ENCODE data around the gene LDLRAD4. TPM values are rescaled to one million over a fixed set of nuclear protein-coding genes. Genes with fewer than 3 reads are reported as not detected.

LDLRAD4 gene
- total and polyA plus RNA-seq, 8 donors = 14.1 to 26.6 (median 18.8) TPM

- H3K4me1 ChIP-seq = peaks cover 7 to 24% of the 10 kb centered on the region in 2 donors
- DNase-seq (no peak), ATAC-seq (no peak)
- intact Hi-C loops (cut with DNase I) = no loop called here
- no peaks in the 10 kb centered on the region for H3K36me3 ChIP-seq
- TF ChIP-seq, protein P1, sequence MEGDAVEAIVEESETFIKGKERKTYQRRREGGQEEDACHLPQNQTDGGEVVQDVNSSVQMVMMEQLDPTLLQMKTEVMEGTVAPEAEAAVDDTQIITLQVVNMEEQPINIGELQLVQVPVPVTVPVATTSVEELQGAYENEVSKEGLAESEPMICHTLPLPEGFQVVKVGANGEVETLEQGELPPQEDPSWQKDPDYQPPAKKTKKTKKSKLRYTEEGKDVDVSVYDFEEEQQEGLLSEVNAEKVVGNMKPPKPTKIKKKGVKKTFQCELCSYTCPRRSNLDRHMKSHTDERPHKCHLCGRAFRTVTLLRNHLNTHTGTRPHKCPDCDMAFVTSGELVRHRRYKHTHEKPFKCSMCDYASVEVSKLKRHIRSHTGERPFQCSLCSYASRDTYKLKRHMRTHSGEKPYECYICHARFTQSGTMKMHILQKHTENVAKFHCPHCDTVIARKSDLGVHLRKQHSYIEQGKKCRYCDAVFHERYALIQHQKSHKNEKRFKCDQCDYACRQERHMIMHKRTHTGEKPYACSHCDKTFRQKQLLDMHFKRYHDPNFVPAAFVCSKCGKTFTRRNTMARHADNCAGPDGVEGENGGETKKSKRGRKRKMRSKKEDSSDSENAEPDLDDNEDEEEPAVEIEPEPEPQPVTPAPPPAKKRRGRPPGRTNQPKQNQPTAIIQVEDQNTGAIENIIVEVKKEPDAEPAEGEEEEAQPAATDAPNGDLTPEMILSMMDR (IDR thresholded peaks at IDR 0.05) = no peak
- H3K27me3 ChIP-seq = no peaks in the 10 kb centered on the region
- no peak overlapping the region for H3K4me3 ChIP-seq
- no peak overlapping the region for H3K27ac ChIP-seq
- no peaks in the 10 kb centered on the region for H3K9me3 ChIP-seq
Measured at GRCh38 chr18:13452871-13453680, 234.5 kb downstream of the LDLRAD4 start.

DNA sequence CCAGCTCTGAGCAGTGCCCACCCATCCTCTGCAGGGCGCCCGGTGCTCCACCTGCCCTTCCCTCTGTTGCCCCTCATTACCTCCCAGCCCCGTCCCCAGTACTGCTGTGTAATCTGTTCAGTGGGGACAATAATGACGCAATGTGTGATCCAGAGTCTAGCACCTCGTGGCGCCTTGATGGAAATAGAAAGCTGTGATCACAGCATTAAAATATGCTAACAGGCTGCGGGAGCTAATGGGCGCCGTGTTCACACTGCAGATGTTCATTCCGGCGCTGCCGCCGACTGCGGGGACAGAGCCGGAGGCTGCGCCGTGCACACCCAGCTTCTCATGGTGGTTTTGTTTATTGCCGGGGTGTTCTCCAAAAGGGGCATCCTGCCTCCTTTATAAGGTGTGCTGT is 235.2 kb downstream of the LDLRAD4 start:
- Histone ChIP-seq H3K36me3 (no peaks in the 10 kb centered on the region), H3K27ac (no peak overlapping the region), H3K4me1 (peaks cover 5 to 24% of the 10 kb centered on the region in 2 donors), H3K27me3 (no peaks in the 10 kb centered on the region), H3K9me3 (peaks cover 0 to 3% of the 10 kb centered on the region in 2 donors), H3K4me3 (no peak overlapping the region)
- ATAC-seq = no peak
- TF ChIP-seq, protein P1 (IDR thresholded peaks at IDR 0.05) = no peak
- intact Hi-C loops (cut with DNase I) = no loop called here
- no peak for DNase-seq

DNA sequence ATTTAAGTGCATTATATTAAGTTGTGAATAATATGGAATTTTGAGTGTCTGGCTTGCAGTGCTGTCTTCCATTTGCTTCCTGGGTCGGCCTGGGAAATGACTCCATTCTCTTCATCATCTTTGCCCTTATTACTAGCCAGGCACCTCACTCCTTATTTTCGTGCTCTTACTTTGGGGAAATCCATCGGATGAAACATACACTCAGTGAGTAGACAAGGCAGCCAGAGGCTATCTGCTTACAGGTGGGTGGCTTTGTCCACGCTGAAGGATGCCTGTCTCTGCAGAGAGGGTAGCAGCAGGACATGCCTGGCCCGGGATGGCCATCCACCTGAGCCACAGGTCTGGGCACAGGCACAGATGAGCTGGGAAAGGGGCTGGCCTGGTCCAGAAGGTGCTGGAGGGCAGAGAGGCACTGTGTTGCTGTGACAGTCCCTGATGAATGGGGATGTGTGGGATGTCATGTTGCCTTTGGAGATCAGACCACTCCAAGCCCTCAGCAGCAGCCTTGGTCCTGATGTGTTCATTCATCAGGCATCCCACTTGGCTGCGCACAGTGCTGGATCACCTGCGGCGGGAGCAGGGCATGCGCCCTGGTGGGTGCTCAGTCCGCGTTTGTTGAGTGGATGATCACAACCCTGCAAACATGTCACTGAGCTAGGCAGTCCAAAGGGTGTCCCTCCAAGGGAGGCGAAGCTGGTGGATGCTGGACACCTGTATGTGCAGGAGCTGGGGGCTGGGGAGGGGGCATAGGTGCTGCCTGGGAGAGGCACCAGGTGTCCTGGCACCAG is 236.0 kb downstream of the LDLRAD4 start:
- Histone ChIP-seq H3K4me3 (no peak overlapping the region), H3K27ac (no peak overlapping the region), H3K9me3 (peaks cover 0 to 5% of the 10 kb centered on the region in 2 donors), H3K27me3 (no peaks in the 10 kb centered on the region), H3K4me1 (peaks cover 5 to 24% of the 10 kb centered on the region in 2 donors), H3K36me3 (no peaks in the 10 kb centered on the region)
- DNase-seq (no peak), ATAC-seq (no peak)
- intact Hi-C loops (cut with DNase I) = no loop called here
- TF ChIP-seq, protein P1 (IDR thresholded peaks at IDR 0.05) = no peak

DNA sequence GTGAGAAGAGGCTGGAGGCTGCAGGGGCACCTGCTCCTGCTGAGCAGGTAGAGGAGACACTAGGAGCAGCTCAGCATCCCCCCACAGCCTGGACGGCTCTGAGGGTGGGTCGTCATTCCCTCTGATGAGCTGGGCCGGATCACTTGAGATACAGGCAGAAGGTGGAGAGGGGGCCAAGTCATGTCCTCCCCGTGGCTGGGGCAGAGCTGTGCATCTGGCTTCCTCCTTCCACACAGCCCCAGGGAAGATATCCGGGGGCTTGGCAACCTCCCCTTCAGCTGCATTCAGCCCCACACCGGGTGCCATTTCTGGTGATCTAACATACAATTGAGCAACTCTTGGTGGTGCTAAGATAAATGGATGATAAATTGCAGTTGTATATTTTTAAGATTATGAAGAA is 236.9 kb downstream of the LDLRAD4 start:
- no peaks in the 10 kb centered on the region for H3K27me3 ChIP-seq
- DNase-seq (no peak), ATAC-seq (no peak)
- no peaks in the 10 kb centered on the region for H3K36me3 ChIP-seq
- H3K9me3 ChIP-seq = peaks cover 0 to 5% of the 10 kb centered on the region in 2 donors
- H3K4me3 ChIP-seq = no peak overlapping the region
- no peak overlapping the region for H3K27ac ChIP-seq
- intact Hi-C loops (cut with DNase I) = no loop called here
- H3K4me1 ChIP-seq = peaks cover 5 to 22% of the 10 kb centered on the region in 2 donors
- TF ChIP-seq, protein P1 (IDR thresholded peaks at IDR 0.05) = no peak

DNA sequence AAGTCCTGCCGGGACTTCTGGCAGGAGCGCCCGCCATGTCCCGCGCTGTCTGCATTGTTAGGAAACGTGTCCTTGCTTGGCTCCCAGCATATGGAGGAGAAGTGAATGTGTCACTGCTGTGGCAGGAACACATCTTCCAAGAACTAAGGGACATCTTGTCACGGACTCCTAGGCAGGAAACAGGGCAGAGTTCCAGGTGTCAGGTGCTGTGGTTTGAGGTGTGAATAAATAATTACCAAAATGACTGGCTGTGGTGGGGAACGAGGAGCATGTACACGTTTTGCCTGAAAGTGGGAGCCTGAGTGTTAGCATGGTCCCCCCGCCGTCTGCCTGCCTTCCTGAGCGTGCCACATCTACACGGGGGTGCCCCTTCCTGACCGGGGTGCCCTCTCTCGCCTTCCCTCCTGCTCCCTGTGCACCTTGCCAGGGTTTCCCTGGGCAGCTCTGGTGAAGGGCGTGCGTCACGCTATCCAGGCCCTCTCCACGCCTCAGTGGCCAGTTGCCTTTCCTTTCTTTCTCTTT is 237.5 kb downstream of the LDLRAD4 start:
- Histone ChIP-seq H3K4me1 (peaks cover 5 to 17% of the 10 kb centered on the region in 2 donors), H3K9me3 (peaks cover 0 to 5% of the 10 kb centered on the region in 2 donors), H3K27ac (no peak overlapping the region), H3K36me3 (no peaks in the 10 kb centered on the region), H3K4me3 (no peak overlapping the region), H3K27me3 (no peaks in the 10 kb centered on the region)
- TF ChIP-seq, protein P1 (IDR thresholded peaks at IDR 0.05) = no peak
- ATAC-seq (no peak), DNase-seq (no peak)
- intact Hi-C loops (cut with DNase I) = no loop called here
